PC-3 (cell line): ENCODE measurements around the gene RNASE12.

ENCODE experiments used
- CTCF ChIP-seq: fragments of 300-600 bp; sonication (generic); conservative IDR thresholded peaks from 2 replicates; pipeline ENCODE4 v1.5.1; 2017; ENCODE audit warnings: antibody characterized with exemption, low read depth, mild to moderate bottlenecking, low read length
- EZH2 ChIP-seq: fragments of 300-600 bp; sonication (generic); IDR thresholded peaks from one replicate; pipeline ENCODE4 v1.6.1; 2017; ENCODE audit warnings: antibody characterized with exemption, mild to moderate bottlenecking, low read length; ENCODE audit not compliant: unreplicated experiment

GRCh38 chr14:20627346-20628027, 36.3 kb upstream of the RNASE12 start:
- TF ChIP-seq CTCF (no peak), EZH2 (no peak)
